Liver (tissue), 3 donors: Measurements from ENCODE around the gene PCDH1.

Source experiments
- EGR1 ChIP-seq, 2 donors: IDR thresholded peaks; 2 replicates each; pipeline ENCODE4 v1.6.1; 2016 to 2018; ENCODE audit warnings: antibody characterized with exemption in 2 of 2, low read depth in 2 of 2
- RAD21 ChIP-seq, 2 donors: IDR thresholded peaks; 2 replicates each; pipeline ENCODE4 v1.6.1; 2016; ENCODE audit warnings: antibody characterized with exemption in 2 of 2, mild to moderate bottlenecking in 2 of 2
- SP1 ChIP-seq: IDR thresholded peaks from 2 replicates; pipeline ENCODE4 v1.6.1; 2018; ENCODE audit warnings: antibody characterized with exemption, mild to moderate bottlenecking
- TAF1 ChIP-seq: conservative IDR thresholded peaks from 2 replicates; pipeline ENCODE4 v1.6.1; 2016; ENCODE audit warnings: antibody characterized with exemption, mild to moderate bottlenecking
- TF ChIP-seq, protein P1 (sequence below): fragments of 150-350 bp; IDR thresholded peaks from 2 replicates; pipeline ENCODE4 v1.5.1; 2017; ENCODE audit warnings: improper control_type of control experiment, low read depth, low read length; ENCODE audit not compliant: missing input control
- TF ChIP-seq, protein P2 (sequence below): IDR thresholded peaks from 2 replicates; pipeline ENCODE4 v1.6.1; 2016; ENCODE audit warnings: antibody characterized with exemption
- TF ChIP-seq, protein P3 (sequence below): IDR thresholded peaks from 2 replicates; pipeline ENCODE4 v1.6.1; 2016; ENCODE audit warnings: antibody characterized with exemption
- TF ChIP-seq, protein P4 (sequence below): IDR thresholded peaks from 2 replicates; pipeline ENCODE4 v1.6.1; 2016; ENCODE audit warnings: antibody characterized with exemption
- TF ChIP-seq, protein P5 (sequence below): IDR thresholded peaks from 2 replicates; pipeline ENCODE4 v1.6.1; 2016; ENCODE audit warnings: antibody characterized with exemption, mild to moderate bottlenecking
- donor health status: healthy.
- donor health status: healthy.

DNA sequence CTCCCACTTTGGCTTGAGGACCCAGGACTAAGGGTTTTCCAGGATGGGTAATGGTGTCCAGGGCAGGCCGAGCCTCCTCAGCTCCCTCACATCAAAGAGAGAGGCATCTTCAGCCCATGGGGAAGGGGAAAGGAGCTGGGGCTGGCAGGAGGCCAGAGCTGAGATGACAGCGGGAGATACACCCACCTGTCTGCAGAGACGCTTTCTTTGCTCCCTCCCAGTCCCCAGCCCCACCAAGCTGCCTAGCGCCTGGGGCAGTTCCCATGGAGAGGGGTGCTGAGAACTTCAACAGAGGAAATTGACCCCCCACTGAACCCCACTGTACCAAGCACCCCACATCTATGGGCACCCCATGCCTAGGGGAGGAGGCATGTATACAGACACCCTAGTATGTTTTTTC is 10.6 kb downstream of the PCDH1 start:
- TF ChIP-seq, protein P1, sequence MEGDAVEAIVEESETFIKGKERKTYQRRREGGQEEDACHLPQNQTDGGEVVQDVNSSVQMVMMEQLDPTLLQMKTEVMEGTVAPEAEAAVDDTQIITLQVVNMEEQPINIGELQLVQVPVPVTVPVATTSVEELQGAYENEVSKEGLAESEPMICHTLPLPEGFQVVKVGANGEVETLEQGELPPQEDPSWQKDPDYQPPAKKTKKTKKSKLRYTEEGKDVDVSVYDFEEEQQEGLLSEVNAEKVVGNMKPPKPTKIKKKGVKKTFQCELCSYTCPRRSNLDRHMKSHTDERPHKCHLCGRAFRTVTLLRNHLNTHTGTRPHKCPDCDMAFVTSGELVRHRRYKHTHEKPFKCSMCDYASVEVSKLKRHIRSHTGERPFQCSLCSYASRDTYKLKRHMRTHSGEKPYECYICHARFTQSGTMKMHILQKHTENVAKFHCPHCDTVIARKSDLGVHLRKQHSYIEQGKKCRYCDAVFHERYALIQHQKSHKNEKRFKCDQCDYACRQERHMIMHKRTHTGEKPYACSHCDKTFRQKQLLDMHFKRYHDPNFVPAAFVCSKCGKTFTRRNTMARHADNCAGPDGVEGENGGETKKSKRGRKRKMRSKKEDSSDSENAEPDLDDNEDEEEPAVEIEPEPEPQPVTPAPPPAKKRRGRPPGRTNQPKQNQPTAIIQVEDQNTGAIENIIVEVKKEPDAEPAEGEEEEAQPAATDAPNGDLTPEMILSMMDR: no peak
- no peak for TF ChIP-seq TAF1
- TF ChIP-seq, protein P2, sequence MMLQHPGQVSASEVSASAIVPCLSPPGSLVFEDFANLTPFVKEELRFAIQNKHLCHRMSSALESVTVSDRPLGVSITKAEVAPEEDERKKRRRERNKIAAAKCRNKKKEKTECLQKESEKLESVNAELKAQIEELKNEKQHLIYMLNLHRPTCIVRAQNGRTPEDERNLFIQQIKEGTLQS: no peak
- no peak for TF ChIP-seq EGR1 (IDR thresholded peaks at IDR 0.05; ENCODE audit: low read depth in 2 of 2)
- TF ChIP-seq, protein P3, sequence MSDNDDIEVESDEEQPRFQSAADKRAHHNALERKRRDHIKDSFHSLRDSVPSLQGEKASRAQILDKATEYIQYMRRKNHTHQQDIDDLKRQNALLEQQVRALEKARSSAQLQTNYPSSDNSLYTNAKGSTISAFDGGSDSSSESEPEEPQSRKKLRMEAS: no peak
- TF ChIP-seq, protein P4, sequence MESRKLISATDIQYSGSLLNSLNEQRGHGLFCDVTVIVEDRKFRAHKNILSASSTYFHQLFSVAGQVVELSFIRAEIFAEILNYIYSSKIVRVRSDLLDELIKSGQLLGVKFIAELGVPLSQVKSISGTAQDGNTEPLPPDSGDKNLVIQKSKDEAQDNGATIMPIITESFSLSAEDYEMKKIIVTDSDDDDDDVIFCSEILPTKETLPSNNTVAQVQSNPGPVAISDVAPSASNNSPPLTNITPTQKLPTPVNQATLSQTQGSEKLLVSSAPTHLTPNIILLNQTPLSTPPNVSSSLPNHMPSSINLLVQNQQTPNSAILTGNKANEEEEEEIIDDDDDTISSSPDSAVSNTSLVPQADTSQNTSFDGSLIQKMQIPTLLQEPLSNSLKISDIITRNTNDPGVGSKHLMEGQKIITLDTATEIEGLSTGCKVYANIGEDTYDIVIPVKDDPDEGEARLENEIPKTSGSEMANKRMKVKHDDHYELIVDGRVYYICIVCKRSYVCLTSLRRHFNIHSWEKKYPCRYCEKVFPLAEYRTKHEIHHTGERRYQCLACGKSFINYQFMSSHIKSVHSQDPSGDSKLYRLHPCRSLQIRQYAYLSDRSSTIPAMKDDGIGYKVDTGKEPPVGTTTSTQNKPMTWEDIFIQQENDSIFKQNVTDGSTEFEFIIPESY: no peak
- TF ChIP-seq SP1: no peak
- TF ChIP-seq, protein P5, sequence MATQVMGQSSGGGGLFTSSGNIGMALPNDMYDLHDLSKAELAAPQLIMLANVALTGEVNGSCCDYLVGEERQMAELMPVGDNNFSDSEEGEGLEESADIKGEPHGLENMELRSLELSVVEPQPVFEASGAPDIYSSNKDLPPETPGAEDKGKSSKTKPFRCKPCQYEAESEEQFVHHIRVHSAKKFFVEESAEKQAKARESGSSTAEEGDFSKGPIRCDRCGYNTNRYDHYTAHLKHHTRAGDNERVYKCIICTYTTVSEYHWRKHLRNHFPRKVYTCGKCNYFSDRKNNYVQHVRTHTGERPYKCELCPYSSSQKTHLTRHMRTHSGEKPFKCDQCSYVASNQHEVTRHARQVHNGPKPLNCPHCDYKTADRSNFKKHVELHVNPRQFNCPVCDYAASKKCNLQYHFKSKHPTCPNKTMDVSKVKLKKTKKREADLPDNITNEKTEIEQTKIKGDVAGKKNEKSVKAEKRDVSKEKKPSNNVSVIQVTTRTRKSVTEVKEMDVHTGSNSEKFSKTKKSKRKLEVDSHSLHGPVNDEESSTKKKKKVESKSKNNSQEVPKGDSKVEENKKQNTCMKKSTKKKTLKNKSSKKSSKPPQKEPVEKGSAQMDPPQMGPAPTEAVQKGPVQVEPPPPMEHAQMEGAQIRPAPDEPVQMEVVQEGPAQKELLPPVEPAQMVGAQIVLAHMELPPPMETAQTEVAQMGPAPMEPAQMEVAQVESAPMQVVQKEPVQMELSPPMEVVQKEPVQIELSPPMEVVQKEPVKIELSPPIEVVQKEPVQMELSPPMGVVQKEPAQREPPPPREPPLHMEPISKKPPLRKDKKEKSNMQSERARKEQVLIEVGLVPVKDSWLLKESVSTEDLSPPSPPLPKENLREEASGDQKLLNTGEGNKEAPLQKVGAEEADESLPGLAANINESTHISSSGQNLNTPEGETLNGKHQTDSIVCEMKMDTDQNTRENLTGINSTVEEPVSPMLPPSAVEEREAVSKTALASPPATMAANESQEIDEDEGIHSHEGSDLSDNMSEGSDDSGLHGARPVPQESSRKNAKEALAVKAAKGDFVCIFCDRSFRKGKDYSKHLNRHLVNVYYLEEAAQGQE: no peak
- no peak for TF ChIP-seq RAD21 (IDR thresholded peaks at IDR 0.05)
